HEK293 (cell line): Measurements from ENCODE around the gene PPIA.

Experiments used
- HOXD13 ChIP-seq: sonication (generic); formaldehyde crosslinking; IDR thresholded peaks from 2 replicates; pipeline ENCODE4 v1.8.0; 2022; ENCODE audit warnings: missing genetic modification reagents, borderline replicate concordance
- KLF10 ChIP-seq: fragments of 450-650 bp; IDR thresholded peaks from 2 replicates; pipeline ENCODE4 v1.5.1; 2018; ENCODE audit warnings: missing biosample characterization, mild to moderate bottlenecking, missing genetic modification characterization
- PRDM1 ChIP-seq: fragments of 450-650 bp; formaldehyde crosslinking; IDR thresholded peaks from 2 replicates; pipeline ENCODE4; 2016; ENCODE audit warnings: missing biosample characterization, missing genetic modification characterization
- SCRT1 ChIP-seq: fragments of 450-650 bp; formaldehyde crosslinking; IDR thresholded peaks from 2 replicates; pipeline ENCODE4 v1.5.1; 2016; ENCODE audit warnings: missing biosample characterization, missing genetic modification characterization, borderline replicate concordance
- YY1 ChIP-seq: fragments of 450-650 bp; formaldehyde crosslinking; IDR thresholded peaks from 2 replicates; pipeline ENCODE4 v1.5.1; 2018; ENCODE audit warnings: missing biosample characterization, missing genetic modification characterization
- ZBTB21 ChIP-seq: fragments of 450-650 bp; formaldehyde crosslinking; IDR thresholded peaks from 2 replicates; pipeline ENCODE4 v1.5.1; 2017; ENCODE audit warnings: missing biosample characterization, missing genetic modification characterization
- ZBTB48 ChIP-seq: fragments of 450-650 bp; formaldehyde crosslinking; IDR thresholded peaks from 2 replicates; pipeline ENCODE4 v1.5.1; 2016; ENCODE audit warnings: missing biosample characterization, missing genetic modification characterization
- ZNF19 ChIP-seq: fragments of 450-650 bp; formaldehyde crosslinking; IDR thresholded peaks from 2 replicates; pipeline ENCODE4; 2016; ENCODE audit warnings: missing biosample characterization, missing genetic modification characterization, low read depth
- ZNF211 ChIP-seq: fragments of 450-650 bp; formaldehyde crosslinking; IDR thresholded peaks from 2 replicates; pipeline ENCODE4 v1.5.1; 2016; ENCODE audit warnings: low read depth, missing biosample characterization, missing genetic modification characterization
- ZNF274 ChIP-seq, 2 experiments: fragments of 200-500 bp in 1 of 2; fragments of 450-650 bp in 1 of 2; sonication (Bioruptor generic) in 1 of 2; formaldehyde crosslinking in 1 of 2; IDR thresholded peaks; 2 replicates each; pipeline versions ENCODE4 v1.5.1 to v1.6.1; 2014 to 2016; ENCODE audit warnings: borderline replicate concordance in 1 of 2, inconsistent platforms in 1 of 2, low read length in 1 of 2, missing biosample characterization in 1 of 2, missing genetic modification characterization in 1 of 2
- ZNF473 ChIP-seq: fragments of 450-650 bp; formaldehyde crosslinking; IDR thresholded peaks from 2 replicates; pipeline ENCODE4 v1.5.1; 2017; ENCODE audit warnings: missing biosample characterization, missing genetic modification characterization
- ZNF670 ChIP-seq: fragments of 450-650 bp; formaldehyde crosslinking; IDR thresholded peaks from 2 replicates; pipeline ENCODE4 v1.5.1; 2016; ENCODE audit warnings: missing biosample characterization, missing genetic modification characterization, low read depth
- ZNF701 ChIP-seq: fragments of 450-650 bp; formaldehyde crosslinking; IDR thresholded peaks from 2 replicates; pipeline ENCODE4 v1.5.1; 2016; ENCODE audit warnings: missing biosample characterization, missing genetic modification characterization
- TF ChIP-seq, protein P1 (sequence below): fragments of 450-650 bp; formaldehyde crosslinking; IDR thresholded peaks from 2 replicates; pipeline ENCODE4 v1.5.1; 2016; ENCODE audit warnings: missing biosample characterization, missing genetic modification characterization
- TF ChIP-seq, protein P2 (sequence below): fragments of 450-650 bp; formaldehyde crosslinking; IDR thresholded peaks from 2 replicates; pipeline ENCODE4 v1.5.1; 2016; ENCODE audit warnings: missing biosample characterization, missing genetic modification characterization
- TF ChIP-seq, protein P3 (sequence below): fragments of 450-650 bp; formaldehyde crosslinking; IDR thresholded peaks from 2 replicates; pipeline ENCODE4 v1.5.1; 2016; ENCODE audit warnings: missing biosample characterization, missing genetic modification characterization
- TF ChIP-seq, protein P4 (sequence below): fragments of 450-650 bp; formaldehyde crosslinking; IDR thresholded peaks from 2 replicates; pipeline ENCODE4 v1.5.1; 2017; ENCODE audit warnings: missing biosample characterization, missing genetic modification characterization
- TF ChIP-seq, protein P5 (sequence below): fragments of 450-650 bp; formaldehyde crosslinking; IDR thresholded peaks from 2 replicates; pipeline ENCODE4 v1.5.1; 2016; ENCODE audit warnings: missing biosample characterization, missing genetic modification characterization, low read depth
- TF ChIP-seq, protein P6 (sequence below): fragments of 450-650 bp; formaldehyde crosslinking; IDR thresholded peaks from 2 replicates; pipeline ENCODE4 v1.5.1; 2016; ENCODE audit warnings: missing biosample characterization, missing genetic modification characterization
- TF ChIP-seq, protein P7 (sequence below): fragments of 450-650 bp; formaldehyde crosslinking; IDR thresholded peaks from 2 replicates; pipeline ENCODE4 v1.5.1; 2016; ENCODE audit warnings: missing biosample characterization, missing genetic modification characterization
- TF ChIP-seq, protein P8 (sequence below): fragments of 450-650 bp; formaldehyde crosslinking; IDR thresholded peaks from 2 replicates; pipeline ENCODE4 v1.5.1; 2016; ENCODE audit warnings: missing biosample characterization, missing genetic modification characterization

The PPIA gene

DNA sequence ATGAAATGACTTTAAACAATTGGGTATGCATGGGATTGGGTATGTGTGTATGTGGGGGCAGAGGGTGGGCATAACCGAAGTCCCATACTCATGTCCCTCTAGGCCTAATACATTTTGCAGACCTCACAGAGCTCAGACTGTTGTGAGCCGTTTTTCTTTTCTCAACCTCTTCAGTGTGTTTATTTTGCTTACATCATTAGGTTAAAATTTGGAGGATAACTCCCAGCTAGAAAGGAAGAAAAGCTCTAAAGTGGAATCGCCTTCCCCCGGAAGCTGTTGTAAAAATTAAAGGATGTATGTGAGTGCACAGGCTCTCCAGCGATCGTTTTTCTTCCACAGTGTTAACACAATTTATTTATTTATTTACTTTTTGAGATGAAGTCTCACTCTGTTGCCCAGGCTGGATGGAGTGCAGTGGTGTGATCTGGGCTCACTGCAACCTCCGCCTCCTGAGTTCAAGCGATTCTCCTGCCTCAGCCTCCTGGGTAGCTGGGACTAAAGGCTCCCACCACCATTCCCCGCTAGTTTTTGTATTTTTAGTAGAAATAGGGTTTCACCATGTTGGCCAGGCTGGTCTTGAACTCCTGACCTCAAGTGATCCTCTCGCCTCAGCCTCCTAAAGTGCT, 52.9 kb downstream of the PPIA start (continued):
- TF ChIP-seq ZNF670 (no peak), YY1 (tag by site-specific recombination) (no peak), ZNF19 (no peak), HOXD13 (no peak), ZNF701 (tag by site-specific recombination) (no peak), SCRT1 (tag by site-specific recombination) (no peak), ZNF211 (tag by site-specific recombination) (no peak), PRDM1 (tag by site-specific recombination) (no peak), ZBTB21 (tag by site-specific recombination) (no peak; the same call in 1 of the 2 replicates), KLF10 (no peak), ZNF473 (tag by site-specific recombination) (no peak), ZNF274 (IDR thresholded peaks at IDR 0.05; ENCODE audit: low read length) (no peak), ZNF274 (tag by site-specific recombination; IDR thresholded peaks at IDR 0.05; ENCODE audit: borderline replicate concordance) (no peak), ZBTB48 (tag by site-specific recombination) (no peak)
- TF ChIP-seq, protein P1, sequence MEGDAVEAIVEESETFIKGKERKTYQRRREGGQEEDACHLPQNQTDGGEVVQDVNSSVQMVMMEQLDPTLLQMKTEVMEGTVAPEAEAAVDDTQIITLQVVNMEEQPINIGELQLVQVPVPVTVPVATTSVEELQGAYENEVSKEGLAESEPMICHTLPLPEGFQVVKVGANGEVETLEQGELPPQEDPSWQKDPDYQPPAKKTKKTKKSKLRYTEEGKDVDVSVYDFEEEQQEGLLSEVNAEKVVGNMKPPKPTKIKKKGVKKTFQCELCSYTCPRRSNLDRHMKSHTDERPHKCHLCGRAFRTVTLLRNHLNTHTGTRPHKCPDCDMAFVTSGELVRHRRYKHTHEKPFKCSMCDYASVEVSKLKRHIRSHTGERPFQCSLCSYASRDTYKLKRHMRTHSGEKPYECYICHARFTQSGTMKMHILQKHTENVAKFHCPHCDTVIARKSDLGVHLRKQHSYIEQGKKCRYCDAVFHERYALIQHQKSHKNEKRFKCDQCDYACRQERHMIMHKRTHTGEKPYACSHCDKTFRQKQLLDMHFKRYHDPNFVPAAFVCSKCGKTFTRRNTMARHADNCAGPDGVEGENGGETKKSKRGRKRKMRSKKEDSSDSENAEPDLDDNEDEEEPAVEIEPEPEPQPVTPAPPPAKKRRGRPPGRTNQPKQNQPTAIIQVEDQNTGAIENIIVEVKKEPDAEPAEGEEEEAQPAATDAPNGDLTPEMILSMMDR: no peak
- TF ChIP-seq, protein P2, sequence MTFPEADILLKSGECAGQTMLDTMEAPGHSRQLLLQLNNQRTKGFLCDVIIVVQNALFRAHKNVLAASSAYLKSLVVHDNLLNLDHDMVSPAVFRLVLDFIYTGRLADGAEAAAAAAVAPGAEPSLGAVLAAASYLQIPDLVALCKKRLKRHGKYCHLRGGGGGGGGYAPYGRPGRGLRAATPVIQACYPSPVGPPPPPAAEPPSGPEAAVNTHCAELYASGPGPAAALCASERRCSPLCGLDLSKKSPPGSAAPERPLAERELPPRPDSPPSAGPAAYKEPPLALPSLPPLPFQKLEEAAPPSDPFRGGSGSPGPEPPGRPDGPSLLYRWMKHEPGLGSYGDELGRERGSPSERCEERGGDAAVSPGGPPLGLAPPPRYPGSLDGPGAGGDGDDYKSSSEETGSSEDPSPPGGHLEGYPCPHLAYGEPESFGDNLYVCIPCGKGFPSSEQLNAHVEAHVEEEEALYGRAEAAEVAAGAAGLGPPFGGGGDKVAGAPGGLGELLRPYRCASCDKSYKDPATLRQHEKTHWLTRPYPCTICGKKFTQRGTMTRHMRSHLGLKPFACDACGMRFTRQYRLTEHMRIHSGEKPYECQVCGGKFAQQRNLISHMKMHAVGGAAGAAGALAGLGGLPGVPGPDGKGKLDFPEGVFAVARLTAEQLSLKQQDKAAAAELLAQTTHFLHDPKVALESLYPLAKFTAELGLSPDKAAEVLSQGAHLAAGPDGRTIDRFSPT: peak; percentile 34; the same call in 1 of the 2 replicates
- TF ChIP-seq, protein P3, sequence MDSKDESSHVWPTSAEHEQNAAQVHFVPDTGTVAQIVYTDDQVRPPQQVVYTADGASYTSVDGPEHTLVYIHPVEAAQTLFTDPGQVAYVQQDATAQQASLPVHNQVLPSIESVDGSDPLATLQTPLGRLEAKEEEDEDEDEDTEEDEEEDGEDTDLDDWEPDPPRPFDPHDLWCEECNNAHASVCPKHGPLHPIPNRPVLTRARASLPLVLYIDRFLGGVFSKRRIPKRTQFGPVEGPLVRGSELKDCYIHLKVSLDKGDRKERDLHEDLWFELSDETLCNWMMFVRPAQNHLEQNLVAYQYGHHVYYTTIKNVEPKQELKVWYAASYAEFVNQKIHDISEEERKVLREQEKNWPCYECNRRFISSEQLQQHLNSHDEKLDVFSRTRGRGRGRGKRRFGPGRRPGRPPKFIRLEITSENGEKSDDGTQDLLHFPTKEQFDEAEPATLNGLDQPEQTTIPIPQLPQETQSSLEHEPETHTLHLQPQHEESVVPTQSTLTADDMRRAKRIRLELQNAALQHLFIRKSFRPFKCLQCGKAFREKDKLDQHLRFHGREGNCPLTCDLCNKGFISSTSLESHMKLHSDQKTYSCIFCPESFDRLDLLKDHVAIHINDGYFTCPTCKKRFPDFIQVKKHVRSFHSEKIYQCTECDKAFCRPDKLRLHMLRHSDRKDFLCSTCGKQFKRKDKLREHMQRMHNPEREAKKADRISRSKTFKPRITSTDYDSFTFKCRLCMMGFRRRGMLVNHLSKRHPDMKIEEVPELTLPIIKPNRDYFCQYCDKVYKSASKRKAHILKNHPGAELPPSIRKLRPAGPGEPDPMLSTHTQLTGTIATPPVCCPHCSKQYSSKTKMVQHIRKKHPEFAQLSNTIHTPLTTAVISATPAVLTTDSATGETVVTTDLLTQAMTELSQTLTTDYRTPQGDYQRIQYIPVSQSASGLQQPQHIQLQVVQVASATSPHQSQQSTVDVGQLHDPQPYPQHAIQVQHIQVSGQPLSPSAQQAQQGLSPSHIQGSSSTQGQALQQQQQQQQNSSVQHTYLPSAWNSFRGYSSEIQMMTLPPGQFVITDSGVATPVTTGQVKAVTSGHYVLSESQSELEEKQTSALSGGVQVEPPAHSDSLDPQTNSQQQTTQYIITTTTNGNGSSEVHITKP (tag by site-specific recombination): no peak
- TF ChIP-seq, protein P4, sequence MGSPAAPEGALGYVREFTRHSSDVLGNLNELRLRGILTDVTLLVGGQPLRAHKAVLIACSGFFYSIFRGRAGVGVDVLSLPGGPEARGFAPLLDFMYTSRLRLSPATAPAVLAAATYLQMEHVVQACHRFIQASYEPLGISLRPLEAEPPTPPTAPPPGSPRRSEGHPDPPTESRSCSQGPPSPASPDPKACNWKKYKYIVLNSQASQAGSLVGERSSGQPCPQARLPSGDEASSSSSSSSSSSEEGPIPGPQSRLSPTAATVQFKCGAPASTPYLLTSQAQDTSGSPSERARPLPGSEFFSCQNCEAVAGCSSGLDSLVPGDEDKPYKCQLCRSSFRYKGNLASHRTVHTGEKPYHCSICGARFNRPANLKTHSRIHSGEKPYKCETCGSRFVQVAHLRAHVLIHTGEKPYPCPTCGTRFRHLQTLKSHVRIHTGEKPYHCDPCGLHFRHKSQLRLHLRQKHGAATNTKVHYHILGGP (tag by site-specific recombination): no peak
- TF ChIP-seq, protein P5, sequence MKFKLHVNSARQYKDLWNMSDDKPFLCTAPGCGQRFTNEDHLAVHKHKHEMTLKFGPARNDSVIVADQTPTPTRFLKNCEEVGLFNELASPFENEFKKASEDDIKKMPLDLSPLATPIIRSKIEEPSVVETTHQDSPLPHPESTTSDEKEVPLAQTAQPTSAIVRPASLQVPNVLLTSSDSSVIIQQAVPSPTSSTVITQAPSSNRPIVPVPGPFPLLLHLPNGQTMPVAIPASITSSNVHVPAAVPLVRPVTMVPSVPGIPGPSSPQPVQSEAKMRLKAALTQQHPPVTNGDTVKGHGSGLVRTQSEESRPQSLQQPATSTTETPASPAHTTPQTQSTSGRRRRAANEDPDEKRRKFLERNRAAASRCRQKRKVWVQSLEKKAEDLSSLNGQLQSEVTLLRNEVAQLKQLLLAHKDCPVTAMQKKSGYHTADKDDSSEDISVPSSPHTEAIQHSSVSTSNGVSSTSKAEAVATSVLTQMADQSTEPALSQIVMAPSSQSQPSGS (tag by site-specific recombination): 0 out of 2 replicates have a peak, but pooled peaks have one; percentile 28
- TF ChIP-seq, protein P6, sequence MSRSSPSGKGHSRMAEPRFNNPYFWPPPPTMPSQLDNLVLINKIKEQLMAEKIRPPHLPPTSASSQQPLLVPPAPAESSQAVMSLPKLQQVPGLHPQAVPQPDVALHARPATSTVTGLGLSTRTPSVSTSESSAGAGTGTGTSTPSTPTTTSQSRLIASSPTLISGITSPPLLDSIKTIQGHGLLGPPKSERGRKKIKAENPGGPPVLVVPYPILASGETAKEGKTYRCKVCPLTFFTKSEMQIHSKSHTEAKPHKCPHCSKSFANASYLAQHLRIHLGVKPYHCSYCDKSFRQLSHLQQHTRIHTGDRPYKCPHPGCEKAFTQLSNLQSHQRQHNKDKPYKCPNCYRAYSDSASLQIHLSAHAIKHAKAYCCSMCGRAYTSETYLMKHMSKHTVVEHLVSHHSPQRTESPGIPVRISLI (tag by site-specific recombination): no peak
- TF ChIP-seq, protein P7, sequence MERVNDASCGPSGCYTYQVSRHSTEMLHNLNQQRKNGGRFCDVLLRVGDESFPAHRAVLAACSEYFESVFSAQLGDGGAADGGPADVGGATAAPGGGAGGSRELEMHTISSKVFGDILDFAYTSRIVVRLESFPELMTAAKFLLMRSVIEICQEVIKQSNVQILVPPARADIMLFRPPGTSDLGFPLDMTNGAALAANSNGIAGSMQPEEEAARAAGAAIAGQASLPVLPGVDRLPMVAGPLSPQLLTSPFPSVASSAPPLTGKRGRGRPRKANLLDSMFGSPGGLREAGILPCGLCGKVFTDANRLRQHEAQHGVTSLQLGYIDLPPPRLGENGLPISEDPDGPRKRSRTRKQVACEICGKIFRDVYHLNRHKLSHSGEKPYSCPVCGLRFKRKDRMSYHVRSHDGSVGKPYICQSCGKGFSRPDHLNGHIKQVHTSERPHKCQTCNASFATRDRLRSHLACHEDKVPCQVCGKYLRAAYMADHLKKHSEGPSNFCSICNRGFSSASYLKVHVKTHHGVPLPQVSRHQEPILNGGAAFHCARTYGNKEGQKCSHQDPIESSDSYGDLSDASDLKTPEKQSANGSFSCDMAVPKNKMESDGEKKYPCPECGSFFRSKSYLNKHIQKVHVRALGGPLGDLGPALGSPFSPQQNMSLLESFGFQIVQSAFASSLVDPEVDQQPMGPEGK (tag by site-specific recombination): no peak; the same call in 1 of the 2 replicates
- TF ChIP-seq, protein P8, sequence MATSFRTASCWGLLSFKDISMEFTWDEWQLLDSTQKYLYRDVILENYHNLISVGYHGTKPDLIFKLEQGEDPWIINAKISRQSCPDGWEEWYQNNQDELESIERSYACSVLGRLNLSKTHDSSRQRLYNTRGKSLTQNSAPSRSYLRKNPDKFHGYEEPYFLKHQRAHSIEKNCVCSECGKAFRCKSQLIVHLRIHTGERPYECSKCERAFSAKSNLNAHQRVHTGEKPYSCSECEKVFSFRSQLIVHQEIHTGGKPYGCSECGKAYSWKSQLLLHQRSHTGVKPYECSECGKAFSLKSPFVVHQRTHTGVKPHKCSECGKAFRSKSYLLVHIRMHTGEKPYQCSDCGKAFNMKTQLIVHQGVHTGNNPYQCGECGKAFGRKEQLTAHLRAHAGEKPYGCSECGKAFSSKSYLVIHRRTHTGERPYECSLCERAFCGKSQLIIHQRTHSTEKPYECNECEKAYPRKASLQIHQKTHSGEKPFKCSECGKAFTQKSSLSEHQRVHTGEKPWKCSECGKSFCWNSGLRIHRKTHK: no peak
